Measurements from ENCODE around the gene BMAL2.

BMAL2 gene, protein sequence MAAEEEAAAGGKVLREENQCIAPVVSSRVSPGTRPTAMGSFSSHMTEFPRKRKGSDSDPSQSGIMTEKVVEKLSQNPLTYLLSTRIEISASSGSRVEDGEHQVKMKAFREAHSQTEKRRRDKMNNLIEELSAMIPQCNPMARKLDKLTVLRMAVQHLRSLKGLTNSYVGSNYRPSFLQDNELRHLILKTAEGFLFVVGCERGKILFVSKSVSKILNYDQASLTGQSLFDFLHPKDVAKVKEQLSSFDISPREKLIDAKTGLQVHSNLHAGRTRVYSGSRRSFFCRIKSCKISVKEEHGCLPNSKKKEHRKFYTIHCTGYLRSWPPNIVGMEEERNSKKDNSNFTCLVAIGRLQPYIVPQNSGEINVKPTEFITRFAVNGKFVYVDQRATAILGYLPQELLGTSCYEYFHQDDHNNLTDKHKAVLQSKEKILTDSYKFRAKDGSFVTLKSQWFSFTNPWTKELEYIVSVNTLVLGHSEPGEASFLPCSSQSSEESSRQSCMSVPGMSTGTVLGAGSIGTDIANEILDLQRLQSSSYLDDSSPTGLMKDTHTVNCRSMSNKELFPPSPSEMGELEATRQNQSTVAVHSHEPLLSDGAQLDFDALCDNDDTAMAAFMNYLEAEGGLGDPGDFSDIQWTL

DNA sequence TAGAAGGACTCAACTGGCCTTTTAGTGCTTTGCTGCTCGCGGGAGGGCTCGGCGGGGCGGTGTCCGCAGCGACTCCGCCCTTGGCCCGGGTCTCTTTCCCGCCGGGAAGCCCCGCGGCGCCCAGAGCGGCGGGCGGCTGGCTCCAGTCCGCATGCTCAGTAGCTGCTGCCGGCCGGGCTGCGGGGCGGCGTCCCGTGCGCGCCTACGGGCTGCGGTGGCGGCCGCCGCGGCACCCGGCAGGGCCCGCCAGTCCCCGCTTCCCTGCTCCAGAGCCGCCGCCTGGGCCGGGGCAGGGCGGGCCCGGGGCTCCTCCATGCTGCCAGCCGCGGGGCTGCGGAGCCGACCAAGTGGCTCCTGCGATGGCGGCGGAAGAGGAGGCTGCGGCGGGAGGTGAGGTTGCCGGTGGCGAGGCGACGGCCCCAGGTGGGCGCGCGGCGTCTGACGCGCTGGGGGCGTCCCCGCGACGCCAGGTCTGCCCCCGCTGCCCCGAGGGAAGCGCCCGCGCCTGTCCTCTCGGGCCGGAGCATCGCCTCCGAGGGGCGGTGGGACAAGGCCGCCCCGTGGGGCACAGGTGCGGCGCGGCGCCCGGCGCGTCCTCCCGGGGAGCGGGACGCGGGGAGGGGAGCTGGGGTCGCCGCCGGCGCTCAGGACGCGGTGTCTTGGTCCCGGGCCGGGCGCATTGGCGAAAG, at the start of gene BMAL2:
BMAL2 (plus strand) TSS at position 123 of the 689 bp plus-strand sequence; CDS start at position 360, 237 bp downstream.
- FAIRE-seq = no peak

GRCh38 chr12:27284021-27284420, 48.6 kb upstream of the BMAL2 start:
- no peak for FAIRE-seq

- FAIRE-seq = no peak
Measured at GRCh38 chr12:27284751-27285150, 47.9 kb upstream of the BMAL2 start.

DNA sequence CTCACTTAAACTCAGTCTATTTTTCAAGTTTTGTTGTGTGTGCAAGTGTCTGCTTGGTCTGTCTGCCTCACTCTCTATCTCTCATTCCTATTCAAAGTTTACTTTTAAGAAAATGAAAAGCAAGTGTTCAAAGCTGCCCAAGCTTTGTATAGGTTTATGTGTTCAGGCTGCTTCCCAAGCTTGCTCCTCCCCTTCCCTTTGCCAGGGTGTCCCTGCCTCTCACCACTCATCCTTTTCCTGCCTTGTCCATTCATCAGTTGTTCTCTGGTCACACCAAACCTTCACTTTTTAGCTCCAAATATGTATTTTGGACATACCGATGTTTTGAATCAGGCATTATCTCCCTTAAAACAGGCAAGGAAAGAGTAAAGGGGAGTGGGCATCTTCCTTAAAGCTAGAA, 47.2 kb upstream of the BMAL2 start:
- FAIRE-seq = no peak

GRCh38 chr12:27289414-27289813, 43.2 kb upstream of the BMAL2 start:
- FAIRE-seq = no peak

DNA sequence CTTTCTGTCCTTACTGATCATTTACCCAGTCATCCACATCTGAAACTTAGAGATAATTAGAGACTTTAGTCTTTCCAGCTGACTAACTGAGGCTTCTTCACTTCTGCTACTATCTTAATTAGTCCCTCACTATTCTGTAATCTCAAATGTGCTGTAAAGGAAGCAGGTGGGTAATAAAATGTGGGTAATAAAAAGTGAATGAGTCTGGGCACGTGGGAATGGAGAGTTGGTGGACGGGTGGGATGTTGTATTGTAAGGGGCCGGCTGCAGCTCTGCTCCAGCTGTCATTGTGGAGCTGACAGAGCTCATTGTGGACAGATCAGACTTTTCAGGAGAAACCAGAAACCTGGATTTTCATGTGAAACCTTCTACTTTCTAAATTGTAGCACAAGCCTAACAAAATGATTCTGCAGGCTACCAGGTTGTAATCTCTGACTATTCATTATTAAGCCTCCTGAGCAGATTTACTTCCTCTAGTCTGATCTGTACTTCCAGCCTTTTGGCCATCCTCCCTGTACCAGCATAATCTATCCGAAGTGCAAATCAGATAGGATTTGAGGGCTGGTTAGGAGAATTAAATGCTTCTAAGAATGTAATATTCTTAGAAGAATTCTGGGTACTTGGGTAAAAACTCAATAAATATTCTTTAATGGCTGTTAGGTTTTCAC, 42.0 kb upstream of the BMAL2 start:
- no peak for FAIRE-seq

- FAIRE-seq = no peak
Measured at GRCh38 chr12:27291862-27292261, 40.8 kb upstream of the BMAL2 start.

GRCh38 chr12:27292718-27293117, 39.9 kb upstream of the BMAL2 start:
- FAIRE-seq = no peak

DNA sequence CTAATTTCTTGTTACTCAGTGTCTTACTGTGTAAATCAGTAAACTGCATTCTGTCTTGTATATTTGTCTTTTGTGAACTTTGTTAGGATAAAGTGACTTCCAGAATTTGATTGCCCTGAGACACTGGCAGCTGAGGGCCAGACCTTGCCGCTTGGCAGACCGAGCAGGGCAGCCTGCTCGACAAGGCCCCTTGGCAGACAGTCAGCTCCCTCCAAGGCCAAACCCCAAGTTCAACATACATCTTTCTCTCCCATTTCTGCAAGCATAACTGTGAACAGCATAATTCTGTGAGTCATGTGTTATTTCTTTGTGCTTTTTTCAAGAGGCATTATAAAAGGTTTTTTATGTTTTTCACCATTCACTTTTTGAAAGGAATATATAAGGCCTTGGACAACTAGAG, 39.2 kb upstream of the BMAL2 start:
- FAIRE-seq = no peak

DNA sequence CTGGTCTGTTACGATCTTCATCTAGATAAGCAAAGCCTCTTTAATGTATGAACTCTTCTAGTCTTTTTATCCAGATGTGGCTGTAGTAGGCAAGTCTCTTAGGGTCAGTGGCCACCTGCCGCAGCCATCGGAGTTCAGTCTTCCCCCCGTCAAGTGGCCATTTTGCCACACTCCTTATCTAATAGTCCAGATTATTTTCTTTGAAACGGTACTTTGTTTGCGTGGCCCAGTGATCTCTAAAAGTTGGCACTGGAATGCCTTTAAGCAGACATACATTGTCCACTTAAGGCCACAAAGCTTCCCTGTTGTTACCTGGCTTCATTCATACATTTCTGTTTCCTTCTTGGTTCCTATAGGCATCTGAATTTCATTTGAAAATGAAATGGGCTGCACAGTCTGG, 36.0 kb upstream of the BMAL2 start:
- FAIRE-seq = no peak

DNA sequence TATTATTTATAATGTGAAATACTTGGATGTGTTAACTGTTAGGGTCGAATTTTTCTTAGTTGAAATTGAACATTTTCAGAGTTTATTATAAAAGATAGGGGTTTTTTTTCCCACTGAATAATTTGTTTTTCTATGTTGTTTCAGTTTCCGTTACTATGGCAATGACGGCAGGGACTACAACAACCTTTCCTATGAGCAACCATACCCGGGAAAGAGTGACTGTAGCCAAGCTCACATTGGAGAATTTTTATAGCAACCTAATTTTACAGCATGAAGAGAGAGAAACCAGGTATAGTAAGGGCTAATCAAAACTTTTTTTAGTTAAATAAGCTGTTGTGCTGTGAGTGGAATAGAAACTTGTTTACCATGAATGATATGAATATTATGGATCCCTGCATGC, 35.1 kb upstream of the BMAL2 start:
- FAIRE-seq = no peak

DNA sequence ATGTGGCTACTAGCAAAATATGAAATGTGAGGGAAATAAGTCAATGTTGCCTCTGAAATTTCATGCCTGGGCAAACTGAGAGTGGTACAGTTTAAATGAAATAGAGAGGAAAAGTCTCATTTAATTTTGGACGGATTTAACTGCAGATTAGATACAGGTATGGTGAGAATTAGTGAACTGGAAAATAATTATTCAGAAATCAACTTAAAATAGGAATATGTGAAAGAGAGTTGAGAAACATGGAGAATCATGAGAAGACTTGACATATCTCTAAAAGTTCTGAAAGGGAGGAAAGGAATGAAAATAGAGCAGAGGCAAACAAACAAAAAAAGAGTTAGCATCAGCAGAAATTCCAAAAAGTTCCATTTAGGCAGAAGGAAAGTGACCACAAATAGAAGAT, 33.5 kb upstream of the BMAL2 start:
- no peak for FAIRE-seq

DNA sequence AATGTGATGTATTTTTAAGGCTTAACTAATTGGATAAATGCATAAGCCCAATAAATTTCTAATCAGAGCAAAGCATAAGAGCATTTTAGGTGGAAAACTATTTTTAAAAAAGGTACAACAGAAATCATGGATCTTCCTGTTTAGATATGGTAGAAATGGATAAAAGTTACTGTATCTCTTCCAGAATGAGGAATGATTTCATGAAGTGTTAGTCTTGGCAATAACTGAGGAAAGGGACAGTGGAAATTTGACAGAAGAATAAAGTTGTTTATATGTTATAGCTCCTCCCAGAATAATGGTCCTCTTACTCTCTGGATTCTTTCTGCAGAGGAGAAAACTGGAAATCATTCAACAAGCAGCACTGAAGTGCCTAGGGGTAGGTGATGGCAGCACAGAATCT, 32.4 kb upstream of the BMAL2 start:
- FAIRE-seq = no peak

- no peak for FAIRE-seq
Measured at GRCh38 chr12:27303139-27304111, 29.2 kb upstream of the BMAL2 start.

GRCh38 chr12:27304856-27305255, 27.8 kb upstream of the BMAL2 start:
- no peak for FAIRE-seq

DNA sequence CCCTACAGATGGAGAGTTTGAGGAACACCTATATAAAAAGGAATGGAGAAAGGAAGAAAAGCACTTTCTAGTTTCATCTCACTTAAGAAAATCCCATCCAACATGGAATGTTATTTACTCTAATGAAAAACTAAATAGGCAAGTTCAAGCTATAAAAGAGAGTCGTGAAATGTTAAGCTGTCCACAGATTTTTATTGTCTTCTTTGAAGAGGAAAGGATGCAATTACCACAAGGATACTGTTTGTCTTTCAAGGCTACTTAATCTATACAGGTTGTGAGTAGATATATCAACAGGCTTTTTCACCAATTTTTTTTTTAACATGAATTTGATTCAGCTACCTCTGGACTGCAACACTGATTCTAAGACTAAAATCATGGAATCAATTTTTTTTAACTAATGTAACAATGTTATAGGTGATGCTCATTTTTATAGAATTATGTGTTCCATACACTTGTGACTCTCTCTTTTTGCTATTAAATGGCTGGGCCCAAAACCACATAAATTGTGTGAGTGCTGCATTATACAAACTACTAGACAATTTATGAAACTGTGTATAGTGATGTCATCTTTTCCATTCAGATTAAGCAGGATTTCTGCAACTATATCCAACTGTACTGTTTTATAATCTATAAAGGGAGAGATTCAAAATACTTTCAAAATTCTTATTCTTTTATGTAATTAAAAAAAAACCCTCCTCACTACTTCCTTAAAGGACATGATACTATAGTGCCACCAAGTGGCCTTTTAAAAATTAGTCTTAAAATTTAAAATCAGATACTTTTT, 26.8 kb upstream of the BMAL2 start:
- FAIRE-seq = peak; percentile 98

- no peak for FAIRE-seq
Measured at GRCh38 chr12:27309293-27309994, 23.2 kb upstream of the BMAL2 start.

- FAIRE-seq = no peak
Measured at GRCh38 chr12:27309995-27310315, 22.7 kb upstream of the BMAL2 start.

DNA sequence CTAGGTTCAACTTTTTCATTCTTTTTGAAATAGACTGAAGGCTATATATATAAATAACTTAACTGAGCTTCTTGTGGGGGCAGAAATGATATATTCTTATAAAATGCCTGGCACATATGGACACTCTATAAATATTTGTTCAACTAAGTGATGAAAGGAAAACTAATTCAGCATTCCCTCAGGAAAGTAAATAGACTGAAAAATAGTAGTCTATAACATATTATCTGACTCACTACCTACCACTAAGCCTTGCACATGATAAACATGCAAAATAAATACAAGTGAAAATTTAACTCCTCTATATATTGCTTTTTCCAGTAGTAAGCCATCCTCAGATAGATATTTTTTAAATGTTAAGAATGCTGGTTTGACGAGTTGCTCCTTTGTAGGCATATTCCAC, 15.7 kb upstream of the BMAL2 start:
- no peak for FAIRE-seq

- no peak for FAIRE-seq
Measured at GRCh38 chr12:27319409-27319808, 13.2 kb upstream of the BMAL2 start.

DNA sequence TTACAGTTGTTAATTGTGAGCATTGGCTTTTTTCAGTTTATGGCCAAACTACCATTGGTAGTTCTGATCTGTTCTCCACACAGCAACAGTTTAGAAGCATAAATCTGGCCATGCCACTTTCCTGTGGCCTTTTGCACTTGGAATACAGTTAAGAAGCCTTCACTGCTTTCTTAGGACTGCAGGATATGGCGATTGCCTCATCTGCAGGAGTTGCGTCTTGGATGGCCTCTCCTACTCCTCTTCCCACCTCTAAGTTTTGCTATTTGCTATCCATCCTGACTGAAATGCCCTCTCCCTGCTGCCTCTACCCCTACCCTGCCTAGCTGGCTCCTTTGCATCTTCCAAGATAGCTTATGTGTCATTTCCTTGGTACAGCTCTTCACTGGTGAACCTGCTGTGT, 12.8 kb upstream of the BMAL2 start:
- FAIRE-seq = no peak
